Endothelial cell of umbilical vein (primary cell): ENCODE results near the gene TAS1R3. TPM values are rescaled to one million over a fixed set of nuclear protein-coding genes. Genes with fewer than 3 reads are reported as not detected.
A peak's percentile ranks its signal among the peaks of the same experiment; 100 is the strongest.

Experiments used
- BruUV-seq: library from RNA; stranded (reverse); fragments of 400-500 nt; replicated peaks from 2 replicates; lab custom pipeline; 2021; lab: Mats Ljungman, UMichigan
- CTCF ChIA-PET: fragments of 300-600, 350-600 bp; sonication (Branson Sonifier 250); formaldehyde crosslinking; loops from one replicate; lab custom pipeline; 2021; ENCODE audit warnings: antibody characterized with exemption, inconsistent platforms; lab: Charles Lee
- POLR2A ChIA-PET: fragments of 300-600, 350-600 bp; sonication (Branson Sonifier 250); formaldehyde crosslinking; loops from one replicate; lab custom pipeline; 2021; ENCODE audit warnings: antibody characterized with exemption, inconsistent platforms; lab: Charles Lee
- DNase-seq: peaks from one replicate; pipeline ENCODE4 v3.0.0-alpha.2; 2011; ENCODE audit warnings: low read depth, low spot score
- FAIRE-seq: peaks from 2 replicates; lab custom pipeline; 2011; peaks lifted over from hg19 to GRCh38; lab: Jason Lieb, UNC
- H2AFZ ChIP-seq: 2 replicates; pipeline ENCODE4 v1.6.0; 2012; ENCODE audit warnings: low read depth, low read length, control low read depth, inconsistent platforms
- H3K27ac ChIP-seq: 2 replicates; pipeline ENCODE4 v1.5.1; 2011; ENCODE audit warnings: low read depth, mild to moderate bottlenecking, control low read depth, low read length, moderate library complexity; ENCODE audit not compliant: insufficient read depth
- H3K27me3 ChIP-seq, 2 experiments: 2 replicates each; pipeline versions ENCODE4 v1.6.0 to v1.6.1; 2011; ENCODE audit warnings: low read length in 2 of 2, mixed read lengths in 1 of 2; ENCODE audit not compliant: control insufficient read depth in 2 of 2, insufficient read depth in 2 of 2
- H3K36me3 ChIP-seq, 2 experiments: 2 replicates in 1 of 2; 3 replicates in 1 of 2; pipeline ENCODE4 v1.5.1; 2011; ENCODE audit warnings: low read length in 2 of 2, mild to moderate bottlenecking in 1 of 2, moderate library complexity in 1 of 2; ENCODE audit not compliant: control insufficient read depth in 2 of 2, insufficient read depth in 2 of 2; ENCODE audit errors: extremely low read depth in 1 of 2
- H3K4me1 ChIP-seq: 3 replicates; pipeline ENCODE4 v1.5.1; 2011; ENCODE audit warnings: mild to moderate bottlenecking, low read length; ENCODE audit not compliant: control insufficient read depth, insufficient read depth; ENCODE audit errors: extremely low read depth
- H3K4me2 ChIP-seq: 2 replicates; pipeline ENCODE4 v1.6.1; 2011; ENCODE audit warnings: low read length, control low read depth, mixed read lengths; ENCODE audit not compliant: insufficient read depth
- H3K4me3 ChIP-seq, 3 experiments: fragments of 200-600 bp in 1 of 3; sonication (generic), shearing (Covaris generic) in 1 of 3; replicated peaks in 1 of 3; 2 replicates each; pipeline ENCODE4 v1.5.1; 2011 to 2016; ENCODE audit warnings: control low read depth in 3 of 3, low read length in 3 of 3, mild to moderate bottlenecking in 2 of 3, inconsistent platforms in 1 of 3, low read depth in 1 of 3, moderate library complexity in 1 of 3; ENCODE audit not compliant: insufficient read depth in 1 of 3
- H3K79me2 ChIP-seq: 2 replicates; pipeline ENCODE4 v1.6.0; 2012; ENCODE audit warnings: low read length, inconsistent platforms; ENCODE audit not compliant: control insufficient read depth, insufficient read depth
- H3K9ac ChIP-seq: replicated peaks from 2 replicates; pipeline ENCODE3; 2011; ENCODE audit warnings: low read length, control low read depth; ENCODE audit not compliant: insufficient read depth; ENCODE audit errors: extremely low read depth
- H3K9me1 ChIP-seq: replicated peaks from 3 replicates; pipeline ENCODE4 v1.6.0; 2011; ENCODE audit warnings: mild to moderate bottlenecking, low read length; ENCODE audit not compliant: control insufficient read depth, insufficient read depth; ENCODE audit errors: extremely low read depth
- H3K9me3 ChIP-seq: replicated peaks from 2 replicates; pipeline ENCODE4 v1.5.1; 2012; ENCODE audit warnings: low read length, inconsistent platforms; ENCODE audit not compliant: control insufficient read depth, insufficient read depth
- H4K20me1 ChIP-seq: replicated peaks from 2 replicates; pipeline ENCODE3; 2011; ENCODE audit warnings: mild to moderate bottlenecking, low read length; ENCODE audit not compliant: control insufficient read depth, insufficient read depth; ENCODE audit errors: extremely low read depth
- CTCF ChIP-seq, 2 donors: IDR thresholded peaks; 1 replicate in 1 of 2; 2 replicates in 1 of 2; pipeline ENCODE4 v1.5.1; 2011; ENCODE audit warnings: low read length in 2 of 2, mild to moderate bottlenecking in 2 of 2, moderate library complexity in 2 of 2, control low read depth in 1 of 2, inconsistent platforms in 1 of 2, low read depth in 1 of 2; ENCODE audit not compliant: insufficient read depth in 1 of 2; ENCODE audit errors: extremely low read depth in 1 of 2
- EZH2 ChIP-seq: IDR thresholded peaks from 2 replicates; pipeline ENCODE4 v1.6.1; 2012; ENCODE audit warnings: borderline replicate concordance, low read depth, mild to moderate bottlenecking, moderate library complexity, low read length, inconsistent platforms; ENCODE audit not compliant: severe bottlenecking
- FOS ChIP-seq: IDR thresholded peaks from 2 replicates; pipeline ENCODE4 v1.6.1; 2011; ENCODE audit warnings: mild to moderate bottlenecking, low read length, moderate library complexity, borderline replicate concordance; ENCODE audit not compliant: insufficient read depth
- GATA2 ChIP-seq: IDR thresholded peaks from 2 replicates; pipeline ENCODE4 v1.7.0; 2011; ENCODE audit warnings: low read depth, mild to moderate bottlenecking, moderate library complexity, mixed read lengths, low read length; ENCODE audit not compliant: insufficient read length, insufficient read depth
- JUN ChIP-seq: IDR thresholded peaks from 2 replicates; pipeline ENCODE4 v1.6.1; 2011; ENCODE audit warnings: borderline replicate concordance, low read depth; ENCODE audit not compliant: insufficient read length, insufficient read depth
- MAX ChIP-seq: IDR thresholded peaks from 2 replicates; pipeline ENCODE4 v1.6.1; 2011; ENCODE audit not compliant: insufficient read depth, insufficient read length
- MYC ChIP-seq: IDR thresholded peaks from one replicate; pipeline ENCODE4 v1.6.1; 2011; ENCODE audit warnings: mild to moderate bottlenecking, low read depth, low read length
- POLR2A ChIP-seq: IDR thresholded peaks from 2 replicates; pipeline ENCODE4 v1.6.1; 2012; ENCODE audit warnings: low read depth, mild to moderate bottlenecking, control low read depth, low read length
- POLR2AphosphoS5 ChIP-seq: IDR thresholded peaks from 2 replicates; pipeline ENCODE4 v1.6.1; 2012; ENCODE audit warnings: low read depth, mild to moderate bottlenecking, control low read depth, low read length, moderate library complexity; ENCODE audit not compliant: insufficient read depth
- dilution Hi-C: fragments of 300-500 bp; cut with MboI; formaldehyde crosslinking; loops from one replicate; pipeline ENCODE4 v1.15.0; 2019; ENCODE audit warnings: low sequenced_read_pairs; ENCODE audit not compliant: extremely low pct_ligation_motif_present
- intact Hi-C: fragments of 100-400 bp; cut with micrococcal nuclease; formaldehyde crosslinking; loops from one replicate; pipeline ENCODE4 v1.10.0; 2022
- polyA plus RNA-seq, 4 experiments: library from polyadenylated mRNA; depleted of rRNA in 3 of 4; stranded (reverse) in 3 of 4; unstranded in 1 of 4; fragments of >200 nt; gene quantifications; 2 replicates each; pipeline versions ENCODE4 v1.2.1 to v1.2.3, GENCODE V29; 2011 to 2012; ENCODE audit warnings: missing spikeins in 1 of 4
- total RNA-seq: library from RNA; stranded (reverse); gene quantifications from 2 replicates; pipeline ENCODE4 v1.2.3, GENCODE V29; 2021

The TAS1R3 gene
- total and polyA plus RNA-seq, 2 donors (not counting 3 experiments of a cell fraction or from before 2014, with no cell fraction given), result 0.26 to 0.38 TPM

DNA sequence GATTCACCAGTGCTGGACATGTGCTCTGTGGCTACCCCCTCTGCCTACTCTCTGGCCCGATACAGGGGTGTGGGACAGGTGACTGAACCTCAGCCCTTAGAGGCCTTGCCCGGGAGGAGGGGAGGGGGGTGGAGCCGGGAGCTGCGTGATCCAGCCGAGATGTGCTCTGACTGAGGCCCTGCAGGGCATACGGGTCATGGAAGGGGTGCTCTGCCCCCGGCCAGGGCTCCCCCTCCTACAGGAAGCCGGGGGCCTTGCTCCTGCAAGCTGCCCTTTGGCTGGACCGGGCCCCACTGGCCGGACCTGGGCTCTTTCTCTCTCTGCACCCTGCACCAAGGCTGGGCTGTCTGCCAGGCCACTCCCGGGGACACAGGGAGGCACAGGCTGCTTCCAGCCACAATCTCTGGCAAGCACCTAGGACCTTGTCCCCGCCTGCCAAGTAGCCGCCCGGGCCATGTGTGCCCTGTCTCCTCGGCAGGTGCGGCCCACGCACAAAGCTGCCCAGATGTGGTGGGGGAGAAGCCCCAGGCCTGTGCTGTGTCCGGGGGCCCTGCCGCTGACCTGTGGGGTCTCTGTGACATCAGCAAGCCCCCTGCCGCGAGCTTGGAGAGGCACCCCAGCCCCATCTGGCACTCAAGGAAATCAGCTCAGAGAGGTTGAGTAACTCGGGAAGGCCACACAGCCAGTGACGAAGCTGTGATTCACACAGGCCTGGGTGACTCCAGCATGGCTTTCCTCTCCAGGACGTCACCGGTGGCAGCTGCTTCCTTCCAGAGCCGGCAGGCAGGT is 49.4 kb upstream of the TAS1R3 start:
- CTCF ChIA-PET, result interaction anchor here (0.6 to 1.5 kb wide), 5 partner anchors 8 to 250 kb away, joined by 3 to 4 read pairs (median 3); partner anchors contain the start of gene UBE2J2
- dilution Hi-C loops, result no loop called here
- POLR2A ChIA-PET, result no interaction called here

GRCh38 chr1:1282998-1283397 is 48.1 kb upstream of the TAS1R3 start:
- Histone ChIP-seq H2AFZ (no peak overlapping the region), H3K36me3 (no peaks in the 10 kb centered on the region), H3K4me1 (peaks cover 2% of the 10 kb centered on the region), H3K4me2 (no peak overlapping the region), H3K79me2 (no peaks in the 10 kb centered on the region), H3K4me3 (no peak overlapping the region), H3K27ac (no peak overlapping the region), H3K27me3 (no peaks in the 10 kb centered on the region), H4K20me1 (no peaks in the 10 kb centered on the region), H3K9me1 (no peaks in the 10 kb centered on the region), H3K9ac (no peak overlapping the region), H3K9me3 (no peaks in the 10 kb centered on the region)
- intact Hi-C loops, result no loop called here
- TF ChIP-seq CTCF (IDR thresholded peaks at IDR 0.05; ENCODE audit: extremely low read depth in 1 of 2, insufficient read depth in 1 of 2, low read depth in 1 of 2, low read length in 2 of 2) (no peak), JUN (no peak), MYC (no peak), POLR2AphosphoS5 (no peak), GATA2 (no peak), FOS (no peak), POLR2A (no peak), EZH2 (no peak), MAX (no peak)
- dilution Hi-C loops, result no loop called here
- no TSS peak for BruUV-seq
- ChIA-PET POLR2A (no interaction called here), CTCF (interaction anchor here (0.6 to 2.8 kb wide), 2 partner anchors 10 to 161 kb away, joined by 3 to 7 read pairs; partner anchors contain the start of gene UBE2J2)
- DNase-seq (no peak), FAIRE-seq (no peak)

More for the DNA sequence above, 49.4 kb upstream of the TAS1R3 start:
- Histone ChIP-seq H3K9me1 (no peaks in the 10 kb centered on the region), H3K4me3 (no peak overlapping the region), H3K36me3 (no peaks in the 10 kb centered on the region), H3K79me2 (no peaks in the 10 kb centered on the region), H3K27ac (no peak overlapping the region), H3K9me3 (no peaks in the 10 kb centered on the region), H3K27me3 (no peaks in the 10 kb centered on the region), H3K9ac (no peak overlapping the region), H2AFZ (no peak overlapping the region), H3K4me1 (peaks cover 2% of the 10 kb centered on the region), H4K20me1 (no peaks in the 10 kb centered on the region), H3K4me2 (no peak overlapping the region)
- intact Hi-C loops, result no loop called here
- peak; percentile 32 for TF ChIP-seq JUN
- no peak for TF ChIP-seq GATA2
- peak; percentile 73 for TF ChIP-seq POLR2AphosphoS5
- peak; percentile 64 for TF ChIP-seq FOS
- BruUV-seq, result no TSS peak
- peak; percentile 46 for FAIRE-seq
- DNase-seq, result peak; percentile 21
